Ishikawa (cell line): ENCODE data around the gene RBP7.

ENCODE experiments used
- EP300 ChIP-seq: IDR thresholded peaks from 2 replicates; pipeline ENCODE4 v1.6.1; 2012; ENCODE audit warnings: borderline replicate concordance
- MAX ChIP-seq: IDR thresholded peaks from 2 replicates; pipeline ENCODE4 v1.6.1; 2012
- YY1 ChIP-seq: IDR thresholded peaks from 2 replicates; pipeline ENCODE4 v1.6.1; 2012; ENCODE audit warnings: low read depth
- ZBTB7A ChIP-seq: IDR thresholded peaks from 2 replicates; pipeline ENCODE4 v1.6.1; 2012; ENCODE audit warnings: low read depth

GRCh38 chr1:9960011-9960410 lies 37.0 kb upstream of the RBP7 start:
- TF ChIP-seq YY1: no peak
- no peak for TF ChIP-seq ZBTB7A
- no peak for TF ChIP-seq MAX
- TF ChIP-seq EP300: no peak
